HAP-1 (cell line): ENCODE results near the gene DEFB113.

ENCODE experiments used
- DNase-seq, 2 experiments: peaks; one replicate each; pipeline ENCODE4 v3.0.0-alpha.2; 2016 to 2020; ENCODE audit warnings: low spot score in 2 of 2
- H3K27me3 ChIP-seq: fragments of 250-450 bp; sonication (Bioruptor Pico); 2 replicates; pipeline ENCODE4 v1.5.1; 2020; ENCODE audit warnings: low read depth, mild to moderate bottlenecking, moderate library complexity
- H3K36me3 ChIP-seq: fragments of 250-450 bp; sonication (Bioruptor Pico); replicated peaks from 2 replicates; pipeline ENCODE4 v1.5.1; 2020; ENCODE audit warnings: mild to moderate bottlenecking
- H3K4me1 ChIP-seq: fragments of 250-450 bp; sonication (Bioruptor Pico); 2 replicates; pipeline ENCODE4 v1.5.1; 2020; ENCODE audit warnings: mild to moderate bottlenecking
- H3K4me3 ChIP-seq: fragments of 250-450 bp; sonication (Bioruptor Pico); 2 replicates; pipeline ENCODE4 v1.5.1; 2020; ENCODE audit warnings: mild to moderate bottlenecking, moderate library complexity
- H3K9me3 ChIP-seq: fragments of 250-450 bp; sonication (Bioruptor Pico); 2 replicates; pipeline ENCODE4 v1.5.1; 2020; ENCODE audit warnings: mild to moderate bottlenecking, moderate library complexity
- in situ Hi-C: fragments of 300-500 bp; cut with MboI; formaldehyde crosslinking; loops from 3 replicates; pipeline ENCODE4 v1.14.3; 2020; ENCODE audit warnings: low sequenced_read_pairs, inconsistent platforms, mixed read lengths

Gene DEFB113

DNA sequence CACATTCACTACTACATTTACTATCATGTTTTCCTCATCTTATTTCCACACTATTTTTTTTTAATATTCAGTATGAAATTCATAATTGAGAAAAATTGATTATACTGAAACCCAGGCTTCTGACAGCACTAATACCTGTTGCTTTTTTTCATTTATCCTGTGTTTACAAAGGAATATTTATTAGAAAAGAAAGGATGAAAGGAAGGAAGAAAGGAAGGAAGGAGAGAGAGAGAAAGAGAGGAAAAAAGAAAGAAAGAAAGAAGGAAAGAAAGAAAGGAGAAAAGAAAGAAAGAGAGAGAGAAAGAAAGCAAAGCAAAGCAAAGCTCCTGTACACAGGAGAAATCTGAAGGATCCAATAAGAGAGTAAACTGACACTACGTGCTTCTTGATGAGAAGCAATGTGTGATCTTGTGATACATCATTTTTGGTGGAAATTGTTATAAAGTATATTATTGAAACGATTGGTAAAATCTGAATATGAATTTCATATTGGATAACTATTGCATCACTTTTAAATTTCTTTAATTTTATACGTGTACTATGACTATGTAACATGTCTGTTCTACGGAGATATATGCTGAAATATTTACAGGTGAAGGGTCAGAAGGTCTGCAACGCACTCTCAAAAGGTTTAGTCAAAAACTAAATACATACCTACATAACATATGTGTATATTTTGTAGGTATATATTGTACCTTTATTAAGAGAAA is 49.3 kb downstream of the DEFB113 start:
- no peak overlapping the region for H3K4me3 ChIP-seq
- no peak for DNase-seq
- no peaks in the 10 kb centered on the region for H3K36me3 ChIP-seq
- H3K27me3 ChIP-seq: peaks cover 5% of the 10 kb centered on the region; the same call in 1 of the 2 replicates
- in situ Hi-C loops: no loop called here
- no peaks in the 10 kb centered on the region for H3K4me1 ChIP-seq
- H3K9me3 ChIP-seq: no peaks in the 10 kb centered on the region

DNA sequence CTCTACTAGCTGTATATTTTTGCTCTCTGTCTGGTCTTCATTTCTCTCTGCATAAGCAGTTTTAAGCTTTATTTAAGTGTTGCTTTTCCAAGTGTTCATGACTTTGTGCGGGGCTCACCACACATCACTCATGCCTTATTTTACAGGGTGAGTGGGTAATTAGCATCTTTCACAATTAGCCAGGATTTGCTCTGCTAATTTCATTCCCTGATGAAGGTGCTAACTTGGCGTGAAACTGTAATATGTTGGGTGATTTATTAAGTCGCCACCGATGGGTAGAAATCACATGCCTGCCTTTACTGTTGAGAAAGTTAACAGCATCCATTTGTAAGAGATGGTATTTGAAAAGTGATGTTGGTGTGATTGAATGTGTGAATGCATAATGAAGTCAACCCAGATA is 50.2 kb downstream of the DEFB113 start:
- H3K9me3 ChIP-seq: no peaks in the 10 kb centered on the region
- peaks cover 5% of the 10 kb centered on the region for H3K4me1 ChIP-seq
- H3K4me3 ChIP-seq: no peak overlapping the region
- peaks cover 5% of the 10 kb centered on the region; the same call in 1 of the 2 replicates for H3K27me3 ChIP-seq
- no peaks in the 10 kb centered on the region for H3K36me3 ChIP-seq
- DNase-seq: no peak
- in situ Hi-C loops: no loop called here

DNA sequence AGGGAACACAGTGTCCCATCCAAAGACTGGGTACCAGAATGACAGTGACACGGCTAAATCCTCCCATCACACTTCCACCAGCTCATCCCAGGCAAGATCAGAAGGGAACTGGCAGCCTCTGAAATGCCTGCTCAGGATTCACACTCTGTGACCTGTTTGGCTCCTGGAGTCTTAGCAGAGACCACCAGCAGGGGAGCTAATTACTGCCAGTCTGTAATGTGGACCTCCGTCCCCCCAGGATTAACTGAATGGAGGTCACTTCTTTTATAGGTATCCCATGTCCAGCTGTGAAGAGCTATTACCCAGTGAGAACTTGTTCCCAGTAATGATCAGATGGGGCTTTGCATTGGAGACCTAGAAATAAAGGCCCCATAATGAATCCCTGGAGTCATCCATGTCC is 50.6 kb downstream of the DEFB113 start:
- H3K27me3 ChIP-seq: peaks cover 5% of the 10 kb centered on the region; the same call in 1 of the 2 replicates
- peaks cover 9% of the 10 kb centered on the region for H3K4me1 ChIP-seq
- DNase-seq: no peak
- in situ Hi-C loops: no loop called here
- H3K9me3 ChIP-seq: no peaks in the 10 kb centered on the region
- H3K4me3 ChIP-seq: no peak overlapping the region
- H3K36me3 ChIP-seq: no peaks in the 10 kb centered on the region
